ENCODE results near the gene SLC6A15. TPM values are rescaled to one million over a fixed set of nuclear protein-coding genes. Genes with fewer than 3 reads are reported as not detected.

Gene SLC6A15
- total RNA-seq, 1 experiment from 2014 or later, result 0.07 TPM

- no peaks in the 10 kb centered on the region for H3K27me3 ChIP-seq (ENCODE audit: insufficient read depth, low read length)
- intact Hi-C loops (cut with micrococcal nuclease), result loop anchor here (10.0 kb wide), 2 partner anchors 339 to 1009 kb away; no protein-coding TSS in a partner anchor
- no peak for TF ChIP-seq ELF1 (IDR thresholded peaks at IDR 0.05; ENCODE audit: borderline replicate concordance, low read depth)
- TF ChIP-seq, protein P1, sequence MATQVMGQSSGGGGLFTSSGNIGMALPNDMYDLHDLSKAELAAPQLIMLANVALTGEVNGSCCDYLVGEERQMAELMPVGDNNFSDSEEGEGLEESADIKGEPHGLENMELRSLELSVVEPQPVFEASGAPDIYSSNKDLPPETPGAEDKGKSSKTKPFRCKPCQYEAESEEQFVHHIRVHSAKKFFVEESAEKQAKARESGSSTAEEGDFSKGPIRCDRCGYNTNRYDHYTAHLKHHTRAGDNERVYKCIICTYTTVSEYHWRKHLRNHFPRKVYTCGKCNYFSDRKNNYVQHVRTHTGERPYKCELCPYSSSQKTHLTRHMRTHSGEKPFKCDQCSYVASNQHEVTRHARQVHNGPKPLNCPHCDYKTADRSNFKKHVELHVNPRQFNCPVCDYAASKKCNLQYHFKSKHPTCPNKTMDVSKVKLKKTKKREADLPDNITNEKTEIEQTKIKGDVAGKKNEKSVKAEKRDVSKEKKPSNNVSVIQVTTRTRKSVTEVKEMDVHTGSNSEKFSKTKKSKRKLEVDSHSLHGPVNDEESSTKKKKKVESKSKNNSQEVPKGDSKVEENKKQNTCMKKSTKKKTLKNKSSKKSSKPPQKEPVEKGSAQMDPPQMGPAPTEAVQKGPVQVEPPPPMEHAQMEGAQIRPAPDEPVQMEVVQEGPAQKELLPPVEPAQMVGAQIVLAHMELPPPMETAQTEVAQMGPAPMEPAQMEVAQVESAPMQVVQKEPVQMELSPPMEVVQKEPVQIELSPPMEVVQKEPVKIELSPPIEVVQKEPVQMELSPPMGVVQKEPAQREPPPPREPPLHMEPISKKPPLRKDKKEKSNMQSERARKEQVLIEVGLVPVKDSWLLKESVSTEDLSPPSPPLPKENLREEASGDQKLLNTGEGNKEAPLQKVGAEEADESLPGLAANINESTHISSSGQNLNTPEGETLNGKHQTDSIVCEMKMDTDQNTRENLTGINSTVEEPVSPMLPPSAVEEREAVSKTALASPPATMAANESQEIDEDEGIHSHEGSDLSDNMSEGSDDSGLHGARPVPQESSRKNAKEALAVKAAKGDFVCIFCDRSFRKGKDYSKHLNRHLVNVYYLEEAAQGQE (IDR thresholded peaks at IDR 0.05; ENCODE audit: low read depth), result no peak
- TF ChIP-seq CBX3 (IDR thresholded peaks at IDR 0.05; ENCODE audit: low read depth), result no peak
- TF ChIP-seq ZFX (IDR thresholded peaks at IDR 0.05), result no peak
- TF ChIP-seq POLR2AphosphoS5 (IDR thresholded peaks at IDR 0.05; ENCODE audit: low read depth, low read length), result no peak
- TF ChIP-seq RAD21 (IDR thresholded peaks at IDR 0.05; ENCODE audit: low read depth), result no peak
- no peak for TF ChIP-seq YY1 (IDR thresholded peaks at IDR 0.05; ENCODE audit: extremely low read depth, insufficient replicate concordance, low read depth, low read length)
- no peak for TF ChIP-seq ZBTB33 (IDR thresholded peaks at IDR 0.05; ENCODE audit: extremely low read depth, insufficient replicate concordance, low read length)
- no peak for TF ChIP-seq FOSL1 (IDR thresholded peaks at IDR 0.05; ENCODE audit: low read depth)
- no peaks in the 10 kb centered on the region for H4K20me1 ChIP-seq (ENCODE audit: insufficient read depth)
- H3K27ac ChIP-seq (ENCODE audit: low read depth, low read length), result no peak overlapping the region
- H3K9me3 ChIP-seq (ENCODE audit: control insufficient read depth in 1 of 2, insufficient read depth in 1 of 2, low read depth in 1 of 2, low read length in 2 of 2), result no peaks in the 10 kb centered on the region
- DNase-seq (ENCODE audit: low read depth, low spot score) (no peak), ATAC-seq (no peak)
- H3K4me3 ChIP-seq (replicated peaks in 1 of 2; ENCODE audit: low read depth in 1 of 2, low read length in 2 of 2), result no peak overlapping the region
- H2AFZ ChIP-seq (ENCODE audit: low read depth, low read length, poor library complexity, severe bottlenecking), result no peak overlapping the region
- RAD21 ChIA-PET (ENCODE audit: low non-redundant PET in 1 of 2, low total read pairs in 2 of 2, uncharacterized antibody in 2 of 2, unreplicated experiment in 2 of 2), result interaction anchor here in 1 of 2 experiments (1.1 kb wide), 1 partner anchor 443 kb away, joined by 3 read pairs; no protein-coding TSS in a partner anchor
- H3K79me2 ChIP-seq (ENCODE audit: insufficient read depth, low read length), result no peaks in the 10 kb centered on the region
- no peaks in the 10 kb centered on the region for H3K4me1 ChIP-seq (ENCODE audit: control insufficient read depth in 1 of 2, insufficient read depth in 2 of 2, low read length in 2 of 2)
- H3K9ac ChIP-seq (ENCODE audit: low read length), result no peak overlapping the region
- no TSS peak for BruUV-seq (replicated peaks)
- no peaks in the 10 kb centered on the region for H3K36me3 ChIP-seq (ENCODE audit: control insufficient read depth in 1 of 2, insufficient read depth in 2 of 2, low read length in 2 of 2)
- H3K4me2 ChIP-seq (ENCODE audit: low read length), result no peak overlapping the region
- no peaks in the 10 kb centered on the region for H3K9me2 ChIP-seq (ENCODE audit: insufficient read depth)
- CTCF ChIA-PET, result interaction anchor here (0.8 to 2.8 kb wide), 5 partner anchors 11 to 1016 kb away, joined by 3 to 11 read pairs (median 5); no protein-coding TSS in a partner anchor
- POLR2A ChIA-PET, result no interaction called here
Measured at GRCh38 chr12:84843593-84844144, 68.9 kb downstream of the SLC6A15 start.

All from HCT116 (cell line).